Neural progenitor cell (in vitro differentiated cells): ENCODE data around the gene MCL1.

Experiments used
- EZH2 ChIP-seq: fragments of 200-600 bp; sonication (generic); IDR thresholded peaks from 2 replicates; pipeline ENCODE4 v1.6.1; 2017; ENCODE audit warnings: antibody characterized with exemption, mild to moderate bottlenecking, moderate library complexity
- EZH2phosphoT487 ChIP-seq: fragments of 200-600 bp; sonication (generic); IDR thresholded peaks from 2 replicates; pipeline ENCODE4 v1.6.1; 2017; ENCODE audit warnings: antibody characterized with exemption
- TF ChIP-seq, protein P1 (sequence below): fragments of 200-600 bp; sonication (generic); IDR thresholded peaks from 2 replicates; pipeline ENCODE4 v1.5.1; 2017; ENCODE audit warnings: antibody characterized with exemption, mild to moderate bottlenecking

DNA sequence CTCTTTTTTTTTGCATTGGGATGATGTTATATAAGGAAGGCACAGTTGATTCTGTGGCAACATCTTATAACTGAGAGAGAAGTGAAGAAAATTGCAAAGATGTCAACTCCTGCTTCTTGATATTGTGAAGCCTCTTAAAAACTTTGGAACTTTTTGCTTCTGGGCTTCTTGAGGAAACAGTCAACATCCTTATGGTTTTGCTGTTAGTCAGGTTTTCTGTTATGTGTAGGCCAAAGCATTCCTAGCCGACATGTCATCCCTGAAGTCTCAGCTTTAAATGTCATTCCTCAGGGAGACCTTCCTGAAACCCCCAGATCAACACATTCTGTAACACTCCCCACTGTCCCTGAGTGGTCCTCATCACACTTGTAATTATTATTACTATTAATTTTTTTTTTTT lies 51.2 kb downstream of the MCL1 start:
- TF ChIP-seq, protein P1, sequence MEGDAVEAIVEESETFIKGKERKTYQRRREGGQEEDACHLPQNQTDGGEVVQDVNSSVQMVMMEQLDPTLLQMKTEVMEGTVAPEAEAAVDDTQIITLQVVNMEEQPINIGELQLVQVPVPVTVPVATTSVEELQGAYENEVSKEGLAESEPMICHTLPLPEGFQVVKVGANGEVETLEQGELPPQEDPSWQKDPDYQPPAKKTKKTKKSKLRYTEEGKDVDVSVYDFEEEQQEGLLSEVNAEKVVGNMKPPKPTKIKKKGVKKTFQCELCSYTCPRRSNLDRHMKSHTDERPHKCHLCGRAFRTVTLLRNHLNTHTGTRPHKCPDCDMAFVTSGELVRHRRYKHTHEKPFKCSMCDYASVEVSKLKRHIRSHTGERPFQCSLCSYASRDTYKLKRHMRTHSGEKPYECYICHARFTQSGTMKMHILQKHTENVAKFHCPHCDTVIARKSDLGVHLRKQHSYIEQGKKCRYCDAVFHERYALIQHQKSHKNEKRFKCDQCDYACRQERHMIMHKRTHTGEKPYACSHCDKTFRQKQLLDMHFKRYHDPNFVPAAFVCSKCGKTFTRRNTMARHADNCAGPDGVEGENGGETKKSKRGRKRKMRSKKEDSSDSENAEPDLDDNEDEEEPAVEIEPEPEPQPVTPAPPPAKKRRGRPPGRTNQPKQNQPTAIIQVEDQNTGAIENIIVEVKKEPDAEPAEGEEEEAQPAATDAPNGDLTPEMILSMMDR, result no peak
- TF ChIP-seq EZH2phosphoT487 (no peak), EZH2 (no peak)
